Measurements from ENCODE around the gene QSOX1.

QSOX1 gene

GRCh38 chr1:180169640-180170195, 15.0 kb downstream of the QSOX1 start:
- in situ Hi-C loops (cut with MboI; ENCODE audit: low sequenced_read_pairs), result loop anchor here (10.0 kb wide), 1 partner anchor 295 kb away; the partner anchor contains the start of gene TOR1AIP2

- in situ Hi-C loops (cut with MboI; ENCODE audit: low sequenced_read_pairs), result loop anchor here (10.0 kb wide), 1 partner anchor 296 kb away; the partner anchor contains the start of gene TOR1AIP2
These were observed 16.0 kb downstream of the QSOX1 start for GRCh38 chr1:180170546-180171151.

GRCh38 chr1:180171691-180172090, 17.0 kb downstream of the QSOX1 start:
- in situ Hi-C loops (cut with MboI; ENCODE audit: low sequenced_read_pairs), result loop anchor here (10.0 kb wide), 1 partner anchor 297 kb away; the partner anchor contains the start of gene TOR1AIP2

GRCh38 chr1:180173451-180173850, 18.8 kb downstream of the QSOX1 start:
- in situ Hi-C loops (cut with MboI; ENCODE audit: low sequenced_read_pairs), result loop anchor here (10.0 kb wide), 1 partner anchor 299 kb away; the partner anchor contains the start of gene TOR1AIP2

- in situ Hi-C loops (cut with MboI; ENCODE audit: low sequenced_read_pairs), result loop anchor here (10.0 kb wide), 1 partner anchor 299 kb away; the partner anchor contains the start of gene TOR1AIP2
These were observed 19.3 kb downstream of the QSOX1 start for GRCh38 chr1:180173952-180174351.

GRCh38 chr1:180175291-180175690, 20.6 kb downstream of the QSOX1 start:
- in situ Hi-C loops (cut with MboI; ENCODE audit: low sequenced_read_pairs), result loop anchor here (10.0 to 25.0 kb wide), 2 partner anchors 300 to 463 kb away; partner anchors contain the start of gene TOR1AIP2

- in situ Hi-C loops (cut with MboI; ENCODE audit: low sequenced_read_pairs), result loop anchor here (10.0 to 25.0 kb wide), 2 partner anchors 301 to 464 kb away; partner anchors contain the start of gene TOR1AIP2
These were observed 21.1 kb downstream of the QSOX1 start for GRCh38 chr1:180175806-180176205.

- in situ Hi-C loops (cut with MboI; ENCODE audit: low sequenced_read_pairs), result loop anchor here (10.0 to 25.0 kb wide), 2 partner anchors 302 to 465 kb away; partner anchors contain the start of gene TOR1AIP2
These were observed 22.3 kb downstream of the QSOX1 start for GRCh38 chr1:180176965-180177364.

GRCh38 chr1:180177931-180178330, 23.3 kb downstream of the QSOX1 start:
- in situ Hi-C loops (cut with MboI; ENCODE audit: low sequenced_read_pairs), result loop anchor here (10.0 to 25.0 kb wide), 2 partner anchors 303 to 466 kb away; partner anchors contain the start of gene TOR1AIP2

GRCh38 chr1:180178511-180179161, 24.0 kb downstream of the QSOX1 start:
- in situ Hi-C loops (cut with MboI; ENCODE audit: low sequenced_read_pairs), result loop anchor here (10.0 to 25.0 kb wide), 2 partner anchors 304 to 466 kb away; partner anchors contain the start of gene TOR1AIP2

GRCh38 chr1:180179162-180179957, 24.7 kb downstream of the QSOX1 start:
- in situ Hi-C loops (cut with MboI; ENCODE audit: low sequenced_read_pairs), result loop anchor here (10.0 to 25.0 kb wide), 2 partner anchors 305 to 467 kb away; partner anchors contain the start of gene TOR1AIP2

- in situ Hi-C loops (cut with MboI; ENCODE audit: low sequenced_read_pairs), result loop anchor here (25.0 kb wide), 1 partner anchor 469 kb away; no protein-coding TSS in a partner anchor
These were observed 26.4 kb downstream of the QSOX1 start for GRCh38 chr1:180181048-180181447.

GRCh38 chr1:180181996-180182642, 27.4 kb downstream of the QSOX1 start:
- in situ Hi-C loops (cut with MboI; ENCODE audit: low sequenced_read_pairs), result loop anchor here (25.0 kb wide), 1 partner anchor 470 kb away; no protein-coding TSS in a partner anchor

GRCh38 chr1:180182643-180183311, 28.1 kb downstream of the QSOX1 start:
- in situ Hi-C loops (cut with MboI; ENCODE audit: low sequenced_read_pairs), result loop anchor here (25.0 kb wide), 1 partner anchor 470 kb away; no protein-coding TSS in a partner anchor

- in situ Hi-C loops (cut with MboI; ENCODE audit: low sequenced_read_pairs), result loop anchor here (25.0 kb wide), 1 partner anchor 471 kb away; no protein-coding TSS in a partner anchor
These were observed 28.8 kb downstream of the QSOX1 start for GRCh38 chr1:180183426-180183825.

GRCh38 chr1:180184041-180184440, 29.4 kb downstream of the QSOX1 start:
- in situ Hi-C loops (cut with MboI; ENCODE audit: low sequenced_read_pairs), result loop anchor here (25.0 kb wide), 1 partner anchor 472 kb away; no protein-coding TSS in a partner anchor

- in situ Hi-C loops (cut with MboI; ENCODE audit: low sequenced_read_pairs), result loop anchor here (25.0 kb wide), 1 partner anchor 473 kb away; no protein-coding TSS in a partner anchor
These were observed 30.6 kb downstream of the QSOX1 start for GRCh38 chr1:180185281-180185680.

GRCh38 chr1:180185971-180186645, 31.4 kb downstream of the QSOX1 start:
- in situ Hi-C loops (cut with MboI; ENCODE audit: low sequenced_read_pairs), result loop anchor here (25.0 kb wide), 1 partner anchor 474 kb away; no protein-coding TSS in a partner anchor

All from HL-60/S4 (cell line).